Fibroblast of peridontal ligament (primary cell): ENCODE results near the gene AQP2.

Experiments
- DNase-seq: peaks from one replicate; pipeline ENCODE4 v3.0.0-alpha.2; 2010; ENCODE audit errors: extremely low read depth

Gene AQP2

DNA sequence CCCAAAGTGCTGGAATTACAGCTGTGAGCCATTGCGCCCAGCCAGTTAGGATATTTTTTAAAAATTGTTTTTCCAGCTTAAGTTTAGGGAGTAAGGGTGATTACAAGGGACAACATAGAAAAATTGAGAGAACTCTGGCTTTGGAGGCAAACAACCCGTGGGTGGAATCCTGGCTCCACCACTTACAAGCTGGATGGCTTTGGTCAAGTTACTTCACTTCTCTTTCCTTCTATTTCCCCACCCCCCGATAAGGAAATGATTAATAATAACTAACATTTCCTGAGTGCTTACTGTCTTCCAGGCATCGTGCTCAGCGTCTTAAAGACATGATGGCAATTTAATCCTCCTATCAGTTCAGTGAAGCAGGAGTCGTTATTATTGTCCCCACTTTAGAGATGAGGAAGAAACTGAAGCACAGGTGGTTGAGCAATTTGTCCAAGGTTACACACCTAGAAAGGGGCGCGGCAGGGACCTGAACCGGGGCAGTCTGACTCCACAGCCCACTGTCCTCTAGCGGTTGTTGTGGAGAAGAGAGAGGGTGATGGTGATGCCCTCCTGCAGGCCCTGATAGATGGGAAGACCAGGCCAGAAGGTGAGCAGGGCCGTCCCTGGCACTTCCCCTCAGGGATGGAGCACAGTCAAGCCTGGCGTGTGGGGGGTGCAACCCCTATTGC lies 30.2 kb upstream of the AQP2 start:
- DNase-seq = no peak

DNA sequence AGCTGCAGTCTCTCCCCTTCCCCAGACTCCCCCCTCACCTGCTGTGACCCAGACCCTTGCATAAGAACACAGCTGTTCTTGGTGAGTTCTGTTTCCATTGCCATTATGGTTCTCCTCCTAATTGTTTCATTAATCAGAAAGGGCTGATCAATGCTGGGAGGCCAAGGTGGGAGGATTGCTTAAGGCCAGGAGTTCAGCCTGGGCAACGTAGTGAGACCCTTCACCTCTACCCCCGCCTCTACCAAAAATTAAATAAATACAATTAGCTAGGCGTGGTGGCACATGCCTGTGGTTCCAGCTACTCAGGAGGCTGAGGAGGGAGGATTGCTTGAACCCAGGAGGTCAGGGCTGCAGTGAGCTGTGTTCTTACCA lies 29.6 kb upstream of the AQP2 start:
- no peak for DNase-seq

DNA sequence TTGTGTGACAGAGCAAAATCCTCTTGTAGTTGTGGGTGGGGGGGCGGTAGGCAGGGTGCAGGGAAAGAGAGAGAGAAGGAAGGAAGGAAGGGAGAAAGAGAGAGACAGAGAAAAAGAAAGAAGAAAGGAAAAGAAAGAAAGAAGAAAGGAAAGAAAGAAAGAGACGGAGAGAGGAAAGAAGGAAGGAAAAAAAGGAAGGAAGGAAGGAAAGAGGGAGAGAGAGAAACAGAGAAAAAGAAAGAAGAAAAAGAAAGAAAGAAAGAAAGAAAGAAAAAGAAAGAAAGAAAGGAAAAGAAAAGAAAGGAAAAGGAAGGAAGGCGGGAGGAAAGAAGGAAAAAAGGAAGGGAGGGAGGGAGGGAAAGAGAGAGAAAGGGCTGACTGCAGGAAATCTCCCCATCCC lies 29.2 kb upstream of the AQP2 start:
- no peak for DNase-seq

DNA sequence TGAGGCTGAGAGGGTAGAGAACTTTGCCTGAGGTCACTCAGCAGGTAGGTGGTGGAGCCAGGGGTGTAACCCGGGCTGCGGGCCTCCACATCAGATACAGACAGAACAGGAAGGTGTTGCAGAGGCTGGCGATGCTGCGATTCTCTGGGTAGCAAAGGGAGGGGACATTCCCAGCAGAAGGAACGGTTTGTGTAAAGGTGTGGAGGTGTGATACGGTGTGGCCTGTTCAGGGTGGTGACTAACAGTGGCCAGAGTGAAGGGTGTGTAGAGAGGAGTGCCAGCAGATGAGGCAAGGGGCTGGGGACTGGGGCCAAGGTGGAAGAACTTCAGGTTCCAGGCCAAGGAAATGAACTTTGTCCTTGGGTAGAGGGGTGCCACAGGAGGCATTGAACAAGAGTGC lies 28.6 kb upstream of the AQP2 start:
- DNase-seq = no peak

DNA sequence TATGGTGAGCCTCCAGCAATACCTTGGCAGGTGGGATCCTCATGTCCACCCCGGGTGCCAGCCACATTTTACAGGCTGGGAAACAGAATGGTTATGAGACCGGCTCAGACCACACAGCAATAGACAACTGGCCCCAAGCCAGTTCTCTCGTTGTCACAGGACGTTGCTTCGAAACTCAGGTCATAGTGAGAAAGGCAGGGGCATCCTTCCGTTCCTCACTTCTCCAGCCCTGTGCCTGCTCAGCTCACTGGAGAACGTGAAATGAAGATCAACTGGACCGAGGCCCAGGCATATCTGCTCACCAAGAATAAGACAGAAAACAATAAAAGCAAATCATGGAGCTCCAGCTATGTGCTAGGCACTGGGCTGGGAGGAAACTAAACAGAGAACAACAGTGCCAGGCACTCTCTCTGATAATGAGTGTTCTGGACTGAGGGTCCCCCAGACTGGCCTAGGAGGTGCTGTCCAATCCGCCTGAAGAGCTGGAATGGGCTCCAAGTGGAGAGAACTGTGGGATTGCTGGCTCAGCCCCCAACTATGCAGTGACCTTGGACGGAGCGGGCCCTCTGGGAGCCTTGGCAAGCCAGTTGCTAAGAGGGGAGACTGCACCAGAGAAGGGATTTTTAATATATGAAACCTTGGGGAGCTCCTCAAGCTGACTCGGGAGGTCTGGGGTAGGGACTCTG lies 28.0 kb upstream of the AQP2 start:
- no peak for DNase-seq

DNA sequence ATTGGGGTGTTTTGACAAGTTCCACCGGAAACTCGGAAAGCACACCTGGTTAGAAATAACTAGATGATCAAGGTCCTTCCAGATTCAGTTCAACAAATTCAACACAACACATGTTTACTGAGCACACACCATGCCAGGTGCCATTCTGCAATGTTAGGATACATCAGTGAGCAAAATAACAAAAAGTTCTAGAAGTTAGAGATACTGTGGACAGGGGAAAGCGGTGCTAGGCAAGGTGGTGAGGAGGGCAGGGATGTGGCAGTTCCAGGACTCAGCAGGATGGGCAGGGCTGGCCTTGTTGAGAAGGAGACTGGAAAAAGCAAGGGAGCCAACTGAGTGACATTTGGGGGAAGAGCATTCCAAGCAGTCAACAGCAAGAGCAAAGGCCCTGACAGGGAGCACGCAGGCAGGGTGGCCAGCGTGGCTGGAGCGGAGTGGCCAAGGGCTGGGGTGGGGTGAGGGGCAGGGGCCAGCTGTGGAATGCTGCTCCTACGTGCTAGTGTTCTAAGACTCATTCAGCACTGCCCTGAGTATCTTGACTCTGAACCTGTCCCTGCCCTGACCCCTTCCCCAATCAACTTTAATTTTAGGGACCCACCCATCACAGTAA lies 27.4 kb upstream of the AQP2 start:
- no peak for DNase-seq

DNA sequence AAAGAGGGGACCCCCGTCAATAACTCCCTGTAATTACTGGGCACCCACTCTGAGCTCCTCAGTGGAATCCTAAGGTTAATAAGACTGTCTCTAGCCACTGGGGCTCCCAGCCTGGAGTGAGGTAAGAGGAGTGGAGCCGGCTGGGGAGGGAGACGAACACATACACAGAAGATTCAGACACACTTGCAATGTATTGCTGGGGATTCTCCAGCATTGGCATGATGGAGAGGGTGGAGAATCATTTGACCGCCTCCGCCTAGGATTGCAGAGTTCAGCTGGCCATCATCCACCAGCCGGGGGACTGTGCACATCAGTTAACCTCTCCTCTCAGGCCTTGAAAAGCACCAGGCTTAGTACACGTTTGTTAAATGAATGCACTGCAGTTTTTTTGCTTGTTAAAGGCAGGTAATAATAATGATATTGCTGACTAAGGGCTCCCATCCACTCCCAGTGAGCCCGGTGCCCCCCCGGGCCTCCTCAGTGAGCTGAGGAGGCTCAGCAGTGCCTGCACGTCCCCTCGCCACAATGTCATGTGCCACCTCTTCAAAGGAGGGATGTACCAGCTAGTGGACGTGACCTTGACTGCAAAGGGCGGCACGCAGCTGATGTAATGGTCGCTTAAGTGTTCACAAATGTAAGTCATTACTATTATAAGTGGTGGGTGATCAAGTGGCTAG lies 26.5 kb upstream of the AQP2 start:
- DNase-seq = no peak

DNA sequence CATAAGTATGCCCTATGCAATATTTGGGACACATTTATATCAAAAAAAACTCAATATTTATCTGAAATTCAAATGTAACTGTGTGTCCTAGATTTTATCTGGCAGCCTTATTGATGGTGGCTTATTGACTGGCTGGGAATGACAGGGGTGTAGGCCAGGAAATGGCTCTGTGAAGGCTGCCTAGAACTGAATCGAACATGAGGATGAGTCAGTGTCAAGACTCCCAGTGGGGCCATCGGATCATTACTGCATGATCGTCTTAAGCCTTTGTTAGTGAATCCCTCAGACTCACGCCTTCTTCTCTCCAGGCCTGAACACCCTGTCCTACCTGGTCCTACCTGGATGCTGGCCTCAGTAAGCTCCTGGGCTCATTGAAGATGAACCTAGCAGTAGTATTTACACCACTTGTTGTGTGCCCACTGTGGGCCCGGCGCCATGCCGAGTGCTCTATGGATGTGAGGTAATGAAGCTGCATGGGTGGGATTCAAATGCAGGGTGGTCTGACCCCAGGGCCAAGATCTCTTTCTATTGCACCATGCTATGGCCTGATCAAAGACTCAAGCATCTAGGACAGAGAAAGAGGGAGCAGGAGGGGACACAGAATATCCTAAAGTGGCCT lies 25.8 kb upstream of the AQP2 start:
- DNase-seq = no peak

DNA sequence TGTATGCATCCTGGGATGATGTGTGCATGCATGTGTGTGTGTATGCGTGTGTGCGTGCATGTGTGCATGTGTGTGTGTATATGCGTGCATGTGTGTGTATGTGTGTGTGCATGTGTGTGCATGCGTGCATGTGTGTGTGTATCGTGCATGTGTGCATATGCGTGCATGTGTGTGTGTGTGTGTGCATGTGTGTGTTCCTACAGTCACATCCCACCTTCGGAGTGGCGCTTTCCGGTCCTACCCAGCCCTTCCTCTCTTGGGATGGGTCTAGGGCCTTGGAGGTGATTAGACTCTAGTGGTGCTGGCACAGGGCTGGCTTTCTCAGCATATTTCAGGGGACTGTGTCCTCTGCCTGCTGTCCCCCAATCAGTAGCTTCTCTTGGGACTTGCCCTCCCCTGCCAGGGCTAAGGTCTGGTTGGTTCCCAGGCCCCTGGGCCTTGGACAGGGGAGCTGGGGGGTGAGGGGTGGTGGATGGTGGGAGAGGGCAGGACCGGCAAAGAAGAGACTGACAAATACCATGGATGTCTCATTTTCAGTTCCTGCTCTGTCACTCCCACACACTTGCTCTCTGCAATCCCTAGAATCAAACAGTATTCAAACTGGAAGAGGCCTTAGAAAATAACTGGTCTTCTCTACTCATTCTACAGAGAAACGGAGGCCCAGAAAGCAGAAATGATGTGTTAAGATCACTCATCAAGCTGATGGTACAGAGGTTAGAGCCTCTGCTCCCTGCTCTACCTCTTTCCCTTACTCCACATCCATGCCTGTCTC lies 24.9 kb upstream of the AQP2 start:
- DNase-seq = no peak

DNA sequence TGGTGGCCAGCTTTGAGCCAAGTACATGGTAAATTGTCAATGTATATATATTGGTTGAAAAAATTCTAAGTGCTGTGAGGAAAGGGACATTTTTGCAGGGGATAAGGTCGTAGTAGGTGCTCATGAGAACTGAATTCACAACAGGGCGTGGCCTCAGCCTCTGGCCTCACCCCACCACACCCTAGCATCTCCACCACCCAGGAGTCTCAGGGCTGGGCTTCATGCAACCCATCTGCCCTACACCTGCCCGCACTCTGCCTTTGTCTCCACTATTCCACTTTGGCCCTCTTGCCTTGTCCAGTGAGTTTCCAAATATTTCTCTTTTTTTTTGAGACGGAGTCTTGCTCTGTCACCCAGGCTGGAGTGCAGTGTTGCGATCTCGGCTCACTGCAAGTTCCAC lies 22.1 kb upstream of the AQP2 start:
- no peak for DNase-seq

DNA sequence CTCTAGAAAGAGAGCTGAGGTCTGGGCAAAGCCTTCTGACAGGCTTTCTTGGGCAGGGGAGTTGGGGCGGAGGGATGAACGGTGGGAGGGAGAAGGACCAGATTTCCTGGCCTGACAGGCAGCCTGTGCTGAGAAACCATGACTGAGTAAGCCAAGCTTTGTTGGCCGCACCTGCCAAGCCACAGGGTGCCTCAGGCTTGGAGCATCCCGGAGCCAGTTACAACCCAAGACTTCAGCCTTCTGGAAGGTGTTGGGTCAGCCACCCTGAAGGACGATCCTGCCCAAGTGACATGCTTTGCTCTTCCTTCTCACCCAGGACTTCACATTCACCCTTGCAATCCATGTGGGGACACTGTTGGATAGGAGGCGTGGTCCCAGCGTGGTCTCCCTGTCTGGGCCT lies 21.0 kb upstream of the AQP2 start:
- no peak for DNase-seq

DNA sequence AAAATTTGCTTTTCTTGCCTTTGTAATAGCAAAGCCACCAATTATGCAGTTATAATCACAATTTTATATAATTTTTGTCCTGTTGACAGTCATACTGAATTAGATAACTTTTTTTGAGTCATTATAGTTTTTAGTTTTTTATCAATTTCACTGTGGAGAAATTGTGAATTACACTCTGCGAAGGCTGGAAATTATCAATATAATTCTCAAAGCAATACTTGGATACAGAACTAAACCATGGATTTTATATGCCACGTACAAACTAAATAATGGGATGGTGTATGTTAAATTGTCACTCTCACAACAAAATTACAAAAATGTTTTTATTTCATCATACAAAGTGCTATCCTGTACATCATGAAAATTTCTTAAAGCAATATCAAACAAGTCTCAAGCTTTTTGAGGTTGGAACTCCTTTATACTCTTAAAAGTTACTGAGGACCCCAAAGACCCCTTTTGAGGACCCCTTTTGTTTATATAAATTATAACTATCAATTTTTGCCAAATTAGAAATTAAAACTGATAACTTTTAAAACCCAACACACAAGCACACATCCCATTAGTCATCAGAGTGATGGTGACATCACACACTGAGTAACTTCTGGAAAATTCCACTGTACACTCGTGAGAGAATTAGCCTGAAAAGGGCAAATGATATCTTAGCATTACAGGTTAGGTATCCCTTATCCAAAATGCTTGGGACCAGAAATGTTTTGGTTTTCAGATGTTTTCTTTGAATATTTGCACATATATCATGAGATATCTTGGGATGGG lies 19.8 kb upstream of the AQP2 start:
- DNase-seq = peak; percentile 62

DNA sequence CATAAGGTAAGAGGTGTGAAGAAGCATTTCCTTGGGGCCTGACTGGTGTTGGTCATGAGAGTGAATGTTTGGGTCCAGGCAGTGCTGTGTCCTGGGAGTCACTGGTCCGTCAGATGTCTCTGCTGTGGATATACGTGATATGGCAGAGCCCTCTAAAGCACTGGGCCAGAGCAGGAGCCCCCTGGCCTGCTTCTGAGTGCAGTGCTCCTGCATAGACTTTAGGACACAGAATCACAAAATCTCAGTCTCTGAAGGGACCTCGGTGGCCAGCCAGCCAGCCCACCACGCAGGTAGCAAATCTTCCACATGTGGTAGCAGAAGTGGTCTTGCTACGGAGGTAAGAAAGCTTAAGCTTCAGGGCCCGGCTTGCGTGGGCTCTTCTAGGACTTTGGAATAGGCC lies 18.5 kb upstream of the AQP2 start:
- DNase-seq = no peak

DNA sequence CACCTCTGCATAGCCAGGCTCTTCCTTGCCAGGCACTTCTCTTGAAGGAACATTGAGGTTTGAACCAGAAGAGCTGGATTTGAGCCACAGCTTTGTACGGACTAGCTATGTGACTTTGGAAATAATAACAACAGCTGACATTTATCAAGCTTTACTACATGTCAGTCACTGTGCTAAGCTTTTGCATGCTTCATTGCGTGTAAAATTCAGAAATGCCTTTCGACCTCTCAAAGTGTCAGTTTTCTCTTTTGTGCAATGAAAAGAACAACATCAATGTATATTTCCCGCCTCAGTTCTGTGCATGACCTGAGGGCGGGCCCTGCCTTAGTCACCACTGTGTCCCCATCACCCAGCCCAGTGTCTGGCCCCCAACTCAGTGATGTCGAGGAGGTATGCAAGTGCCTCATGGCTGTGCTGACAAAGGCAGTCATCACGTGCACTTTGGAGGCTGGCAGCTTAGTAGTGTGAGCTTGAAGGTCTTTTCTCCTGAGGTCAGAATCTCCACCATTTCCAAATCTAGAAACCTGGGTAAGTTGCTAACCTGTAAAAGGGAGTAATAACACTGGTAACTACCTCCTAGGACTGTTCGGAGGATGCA lies 17.9 kb upstream of the AQP2 start:
- DNase-seq = no peak

DNA sequence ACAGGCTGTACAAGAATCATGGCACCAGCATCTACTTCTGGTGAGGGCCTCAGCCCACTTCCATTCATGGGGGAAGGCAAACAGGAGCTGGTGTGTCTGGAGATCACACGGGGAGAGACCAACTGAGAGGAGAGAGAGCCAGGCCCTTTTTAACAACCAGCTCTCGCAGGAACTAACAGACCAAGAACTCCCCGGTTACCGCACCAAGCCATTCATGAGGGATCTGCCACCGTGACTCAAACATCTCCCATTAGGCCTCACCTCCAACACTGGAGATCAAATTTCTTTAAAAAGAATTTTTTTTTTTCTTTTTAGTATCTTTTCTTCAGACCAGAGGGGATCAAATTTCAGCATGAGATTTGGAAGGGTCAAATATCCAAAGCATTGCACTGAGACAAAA lies 16.7 kb upstream of the AQP2 start:
- DNase-seq = peak; percentile 15

DNA sequence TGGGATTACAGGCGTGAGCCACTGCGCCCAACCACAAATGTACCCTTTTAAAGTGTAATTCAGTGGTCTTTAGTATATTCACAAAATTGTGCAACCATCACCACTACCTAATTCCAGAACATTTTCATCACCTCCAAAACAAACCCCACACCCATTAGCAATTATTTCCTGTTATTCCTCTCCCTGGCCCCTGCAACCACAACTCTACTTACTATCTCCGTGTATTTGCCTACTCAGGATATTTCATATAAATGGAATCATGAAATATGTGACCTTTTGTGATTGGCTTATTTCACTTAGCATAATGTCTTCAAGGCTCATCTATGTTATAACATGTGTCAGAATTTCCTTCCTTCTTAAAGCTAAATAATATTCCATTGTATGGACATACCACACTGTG lies 16.0 kb upstream of the AQP2 start:
- no peak for DNase-seq

DNA sequence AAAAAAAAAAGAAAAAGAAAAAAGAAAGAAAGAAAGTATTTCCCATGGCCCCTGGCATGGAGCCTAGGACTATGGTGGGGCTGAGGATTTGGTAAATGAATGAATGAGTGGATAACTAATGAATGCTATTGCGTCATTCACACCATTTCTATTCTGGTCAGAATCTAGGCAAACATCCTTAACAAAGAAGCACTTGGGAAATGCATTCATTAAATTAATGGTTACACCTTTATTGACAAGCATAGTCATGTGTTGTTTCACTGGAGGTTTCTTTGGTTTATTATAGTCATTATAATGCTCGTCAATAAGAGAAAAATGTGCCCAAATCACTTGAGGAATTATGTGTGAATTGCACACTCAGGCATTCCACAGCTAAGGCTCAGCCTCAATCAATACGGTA lies 13.6 kb upstream of the AQP2 start:
- no peak for DNase-seq

DNA sequence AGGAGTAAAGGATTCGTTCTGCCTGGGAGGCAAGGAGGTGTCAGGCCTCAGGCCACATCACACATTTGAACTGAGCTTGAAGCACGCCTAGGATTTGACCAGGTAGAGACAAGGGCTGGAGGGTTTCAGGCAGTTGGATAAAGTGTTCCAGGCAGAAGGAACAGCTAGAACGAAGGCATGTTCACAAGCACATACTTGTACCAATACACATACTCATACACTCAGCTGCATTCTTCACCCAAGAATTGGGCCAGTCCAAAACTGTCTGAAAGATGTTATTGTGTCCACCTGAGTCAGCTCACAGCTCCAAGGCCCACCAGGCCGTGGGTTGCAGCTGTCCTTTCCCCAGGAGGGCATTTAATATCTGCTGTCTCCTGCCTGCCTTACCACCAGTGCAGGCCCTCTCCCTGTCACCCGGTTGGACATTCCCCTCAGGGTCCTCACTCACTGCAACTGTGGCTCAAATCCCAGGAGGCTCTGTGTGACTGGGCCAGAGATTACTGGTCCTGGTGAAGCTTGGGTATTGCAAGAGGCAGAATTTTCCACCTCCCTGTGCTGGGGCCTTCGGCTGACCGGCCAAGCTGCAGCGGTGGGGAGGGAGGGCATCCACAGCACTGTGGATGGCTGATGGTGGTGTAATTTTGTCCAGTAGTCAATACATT lies 12.8 kb upstream of the AQP2 start:
- no peak for DNase-seq

DNA sequence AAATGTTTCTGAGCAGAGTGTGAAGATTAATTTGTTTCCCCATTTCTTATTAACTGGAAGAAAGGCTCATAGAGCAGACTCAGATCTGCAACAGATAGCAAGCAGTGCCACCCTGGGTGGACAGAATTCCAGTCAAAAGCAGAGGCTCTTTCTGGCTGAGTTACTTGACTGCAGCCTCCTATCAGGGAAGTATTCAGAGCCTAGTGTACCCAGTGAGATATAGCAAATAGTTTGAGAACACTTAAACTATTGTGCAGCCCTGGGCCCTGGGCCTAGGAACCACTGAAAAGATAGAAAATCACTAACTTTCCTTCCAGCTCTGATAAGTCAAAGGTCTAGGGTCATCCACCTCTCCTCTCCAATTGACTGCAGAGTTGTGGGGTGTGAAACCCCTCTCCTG lies 11.2 kb upstream of the AQP2 start:
- no peak for DNase-seq

DNA sequence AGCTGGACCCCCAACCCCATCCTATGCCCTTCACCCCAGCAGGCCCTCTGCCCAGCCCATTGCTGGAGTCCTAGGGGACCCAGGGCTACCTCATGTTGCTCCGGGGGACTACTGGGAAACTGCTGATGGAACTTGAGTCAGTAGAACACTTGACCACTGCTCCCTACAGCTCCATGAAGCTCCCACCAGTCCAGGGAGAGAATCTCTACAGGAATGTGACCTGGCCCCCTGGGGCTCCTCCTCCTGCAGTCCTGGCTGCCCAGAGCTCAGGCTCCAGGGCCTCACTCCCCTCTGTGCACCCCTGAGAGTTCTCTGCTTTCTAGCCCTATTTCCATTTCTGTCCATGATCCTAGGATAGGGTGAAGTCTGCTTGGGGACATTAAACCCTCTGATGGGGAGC lies 10.8 kb upstream of the AQP2 start:
- DNase-seq = no peak
